Measurements from ENCODE around the gene MTMR12. TPM values are rescaled to one million over a fixed set of nuclear protein-coding genes. Genes with fewer than 3 reads are reported as not detected.
A peak's percentile ranks its signal among the peaks of the same experiment; 100 is the strongest.

MTMR12 gene
- total and polyA plus RNA-seq, 2 experiments from 2014 or later, result 18.3 to 51.6 TPM

- H2AFZ ChIP-seq, result no peak overlapping the region
- H3K27me3 ChIP-seq (ENCODE audit: insufficient read depth), result no peaks in the 10 kb centered on the region
- H3K27ac Mint-ChIP-seq, result no peak overlapping the region
- peak overlapping the region; percentile 57 for H3K27ac ChIP-seq (ENCODE audit: low read depth)
- H3K79me2 ChIP-seq (replicated peaks; ENCODE audit: insufficient read depth), result no peaks in the 10 kb centered on the region
- H3K4me3 Mint-ChIP-seq, result no peak overlapping the region
- no peaks in the 10 kb centered on the region for H4K20me1 ChIP-seq (replicated peaks; ENCODE audit: insufficient read depth)
- H3K9me3 Mint-ChIP-seq, result peaks cover 12% of the 10 kb centered on the region
- H3K27me3 Mint-ChIP-seq (ENCODE audit: insufficient read depth, low read depth, poor library complexity), result no peaks in the 10 kb centered on the region
- peak; percentile 31; the same call in 1 of the 3 replicates for ATAC-seq
- H3K36me3 Mint-ChIP-seq (ENCODE audit: low read depth), result peaks cover 32% of the 10 kb centered on the region
- no peak overlapping the region for H3K4me2 ChIP-seq
- H3K9me2 ChIP-seq (ENCODE audit: insufficient read depth), result 0 out of 2 replicates have a peak, but pooled peaks cover under 1% of the 10 kb centered on the region
- no peak for TF ChIP-seq ZNF462 (CRISPR knock-in tag; IDR thresholded peaks at IDR 0.05)
- H3K4me3 ChIP-seq, result no peak overlapping the region
- no peaks in the 10 kb centered on the region for H3F3A ChIP-seq (replicated peaks; ENCODE audit: low read depth)
- no peaks in the 10 kb centered on the region for H3K4me1 Mint-ChIP-seq
- no peak for DNase-seq (ENCODE audit: low spot score)
- H3K36me3 ChIP-seq (ENCODE audit: insufficient read depth), result peaks cover 14% of the 10 kb centered on the region; the same call in 1 of the 2 replicates
- H3K4me1 ChIP-seq (ENCODE audit: insufficient read depth), result no peaks in the 10 kb centered on the region
Measured at GRCh38 chr5:32352685-32353084, 39.9 kb upstream of the MTMR12 start.

GRCh38 chr5:32346869-32347268, 34.1 kb upstream of the MTMR12 start:
- Histone ChIP-seq H3K4me2 (no peak overlapping the region), H3F3A (replicated peaks; ENCODE audit: low read depth) (no peaks in the 10 kb centered on the region), H3K27ac (ENCODE audit: low read depth) (no peak overlapping the region), H3K36me3 (ENCODE audit: insufficient read depth) (no peaks in the 10 kb centered on the region), H3K27me3 (ENCODE audit: insufficient read depth) (no peaks in the 10 kb centered on the region), H3K9me2 (ENCODE audit: insufficient read depth) (no peaks in the 10 kb centered on the region), H4K20me1 (replicated peaks; ENCODE audit: insufficient read depth) (no peaks in the 10 kb centered on the region), H3K4me1 (ENCODE audit: insufficient read depth) (no peaks in the 10 kb centered on the region), H3K79me2 (replicated peaks; ENCODE audit: insufficient read depth) (no peaks in the 10 kb centered on the region), H2AFZ (no peak overlapping the region), H3K4me3 (no peak overlapping the region)
- no peaks in the 10 kb centered on the region; the same call in 2 of the 3 replicates for H3K4me1 Mint-ChIP-seq
- no peak for DNase-seq (ENCODE audit: low spot score)
- peaks cover 27% of the 10 kb centered on the region for H3K36me3 Mint-ChIP-seq (ENCODE audit: low read depth)
- H3K9me3 Mint-ChIP-seq, result peaks cover 61% of the 10 kb centered on the region
- H3K27ac Mint-ChIP-seq, result no peak overlapping the region
- peaks cover 5% of the 10 kb centered on the region for H3K27me3 Mint-ChIP-seq (ENCODE audit: insufficient read depth, low read depth, poor library complexity)
- H3K4me3 Mint-ChIP-seq, result no peak overlapping the region
- no peak for ATAC-seq
- TF ChIP-seq CREB1 (CRISPR knock-in tag; IDR thresholded peaks at IDR 0.05; ENCODE audit: low read depth), result no peak
- no peak for TF ChIP-seq ZNF114 (CRISPR knock-in tag; IDR thresholded peaks at IDR 0.05)
- no peak for TF ChIP-seq STAT1 (IDR thresholded peaks at IDR 0.05; ENCODE audit: unreplicated experiment)
- TF ChIP-seq EZH2 (IDR thresholded peaks at IDR 0.05; ENCODE audit: low read depth, unreplicated experiment), result no peak
- TF ChIP-seq ETS1 (IDR thresholded peaks at IDR 0.05), result no peak
- no peak for TF ChIP-seq CTCF (conservative IDR thresholded peaks at IDR 0.05; ENCODE audit: low read depth in 2 of 2)
- no peak for TF ChIP-seq REST (IDR thresholded peaks at IDR 0.05; ENCODE audit: unreplicated experiment)

Measured in GM23338 (cell line).